Liver (tissue), 9 donors: ENCODE data around the gene MARK2. TPM values are rescaled to one million over a fixed set of nuclear protein-coding genes. Genes with fewer than 3 reads are reported as not detected.

Experiments used
- DNase-seq: peaks from one replicate; pipeline ENCODE4 v3.0.0-alpha.2; 2017; ENCODE audit warnings: low spot score
- H3K27ac ChIP-seq, 2 donors: one replicate each; pipeline ENCODE4 v1.7.0; 2013; ENCODE audit warnings: inconsistent platforms in 2 of 2, low read length in 2 of 2, control low read depth in 1 of 2, low read depth in 1 of 2, mild to moderate bottlenecking in 1 of 2
- H3K27me3 ChIP-seq, 4 donors: one replicate each; pipeline versions ENCODE4 v1.6.1 to v1.7.0; 2013; ENCODE audit warnings: low read length in 3 of 4, inconsistent platforms in 1 of 4, mild to moderate bottlenecking in 1 of 4, moderate library complexity in 1 of 4; ENCODE audit not compliant: control insufficient read depth in 4 of 4, insufficient read depth in 4 of 4
- H3K36me3 ChIP-seq, 4 donors: one replicate each; pipeline versions ENCODE4 v1.6.1 to v1.7.0; 2013; ENCODE audit warnings: low read length in 3 of 4, mild to moderate bottlenecking in 3 of 4, low read depth in 1 of 4, moderate library complexity in 1 of 4; ENCODE audit not compliant: control insufficient read depth in 4 of 4, insufficient read depth in 3 of 4
- H3K4me1 ChIP-seq, 4 donors: one replicate each; pipeline versions ENCODE4 v1.6.1 to v1.7.0; 2013; ENCODE audit warnings: low read length in 3 of 4, mild to moderate bottlenecking in 3 of 4, moderate library complexity in 1 of 4; ENCODE audit not compliant: control insufficient read depth in 4 of 4, insufficient read depth in 4 of 4
- H3K4me3 ChIP-seq, 3 donors: one replicate each; pipeline versions ENCODE4 v1.6.1 to v1.7.0; 2013; ENCODE audit warnings: low read length in 3 of 3, control low read depth in 1 of 3, low read depth in 1 of 3, mild to moderate bottlenecking in 1 of 3
- H3K9ac ChIP-seq, 2 donors: one replicate each; pipeline ENCODE4 v1.7.0; 2013; ENCODE audit warnings: low read length in 2 of 2, mild to moderate bottlenecking in 2 of 2, moderate library complexity in 2 of 2, control low read depth in 1 of 2, low read depth in 1 of 2
- H3K9me3 ChIP-seq, 4 donors: one replicate each; pipeline versions ENCODE4 v1.6.1 to v1.7.0; 2013; ENCODE audit warnings: low read length in 3 of 4; ENCODE audit not compliant: control insufficient read depth in 4 of 4
- ATF3 ChIP-seq: IDR thresholded peaks from 2 replicates; pipeline ENCODE4 v1.6.1; 2016; ENCODE audit warnings: antibody characterized with exemption
- CTCF ChIP-seq: fragments of 150-350 bp; IDR thresholded peaks from 2 replicates; pipeline ENCODE4 v1.5.1; 2017; ENCODE audit warnings: improper control_type of control experiment, low read depth, low read length; ENCODE audit not compliant: missing input control
- EGR1 ChIP-seq, 2 donors: IDR thresholded peaks; 2 replicates each; pipeline ENCODE4 v1.6.1; 2016 to 2018; ENCODE audit warnings: antibody characterized with exemption in 2 of 2, low read depth in 2 of 2
- FOXA1 ChIP-seq: IDR thresholded peaks from 2 replicates; pipeline ENCODE4 v1.6.1; 2016; ENCODE audit warnings: antibody characterized with exemption
- FOXA2 ChIP-seq: IDR thresholded peaks from 2 replicates; pipeline ENCODE4 v1.6.1; 2016; ENCODE audit warnings: antibody characterized with exemption
- GABPA ChIP-seq, 2 donors: IDR thresholded peaks in 1 of 2; conservative IDR thresholded peaks in 1 of 2; 2 replicates each; pipeline ENCODE4 v1.6.1; 2016; ENCODE audit warnings: antibody characterized with exemption in 2 of 2, mild to moderate bottlenecking in 1 of 2, moderate library complexity in 1 of 2
- HNF4A ChIP-seq, 2 donors: conservative IDR thresholded peaks; 2 replicates each; pipeline ENCODE4 v1.6.1; 2016; ENCODE audit warnings: antibody characterized with exemption in 2 of 2, mild to moderate bottlenecking in 2 of 2
- HNF4G ChIP-seq: IDR thresholded peaks from 2 replicates; pipeline ENCODE4 v1.6.1; 2016; ENCODE audit warnings: antibody characterized with exemption
- JUND ChIP-seq, 2 donors: IDR thresholded peaks; 2 replicates each; pipeline ENCODE4 v1.6.1; 2016; ENCODE audit warnings: antibody characterized with exemption in 2 of 2
- MAX ChIP-seq: IDR thresholded peaks from 2 replicates; pipeline ENCODE4 v1.6.1; 2016; ENCODE audit warnings: antibody characterized with exemption
- NR2F2 ChIP-seq: IDR thresholded peaks from 2 replicates; pipeline ENCODE4 v1.6.1; 2016; ENCODE audit warnings: antibody characterized with exemption
- RAD21 ChIP-seq, 2 donors: IDR thresholded peaks; 2 replicates each; pipeline ENCODE4 v1.6.1; 2016; ENCODE audit warnings: antibody characterized with exemption in 2 of 2, mild to moderate bottlenecking in 2 of 2
- REST ChIP-seq: IDR thresholded peaks from 2 replicates; pipeline ENCODE4 v1.6.1; 2016; ENCODE audit warnings: antibody characterized with exemption, mild to moderate bottlenecking
- RXRA ChIP-seq, 2 donors: IDR thresholded peaks; 2 replicates each; pipeline ENCODE4 v1.6.1; 2017 to 2018; ENCODE audit warnings: antibody characterized with exemption in 2 of 2, mild to moderate bottlenecking in 1 of 2
- SP1 ChIP-seq: IDR thresholded peaks from 2 replicates; pipeline ENCODE4 v1.6.1; 2018; ENCODE audit warnings: antibody characterized with exemption, mild to moderate bottlenecking
- TAF1 ChIP-seq: conservative IDR thresholded peaks from 2 replicates; pipeline ENCODE4 v1.6.1; 2016; ENCODE audit warnings: antibody characterized with exemption, mild to moderate bottlenecking
- YY1 ChIP-seq: IDR thresholded peaks from 2 replicates; pipeline ENCODE4 v1.6.1; 2016; ENCODE audit warnings: antibody characterized with exemption, mild to moderate bottlenecking
- ZBTB33 ChIP-seq: IDR thresholded peaks from 2 replicates; pipeline ENCODE4 v1.6.1; 2016; ENCODE audit warnings: antibody characterized with exemption
- WGBS: extraction: QIAGEN DNeasy Blood & Tissue Kit; methylation state at CpG from one replicate; pipeline ENCODE4 v1.1.7; 2013; 5-methylcytosine and 5-hydroxymethylcytosine counted together
- polyA plus RNA-seq, 2 donors: library from polyadenylated mRNA; stranded (reverse) in 1 of 2; unstranded in 1 of 2; fragments of 200-250 nt in 1 of 2; fragments of >200 nt in 1 of 2; fragmentation: Nextera tagmentation in 1 of 2; extraction: Ambion mirVana in 1 of 2; gene quantifications; one replicate each; pipeline versions ENCODE4 v1.2.1 to v1.2.3, GENCODE V29; 2013 to 2015
- total RNA-seq, 2 donors: library from RNA; depleted of rRNA; stranded (reverse); fragments of >200 nt; gene quantifications; one replicate each; pipeline ENCODE4 v1.2.3, GENCODE V29; 2014
- donor health status: healthy.
- donor health status: healthy.
- donor health status: healthy.
- donor health status: healthy.
- donor health status: healthy.

The MARK2 gene
- total and polyA plus RNA-seq, 4 donors, result 3.4 to 11.6 (median 8.0) TPM

- no peak for TF ChIP-seq SP1
- no peak for TF ChIP-seq ATF3
- TF ChIP-seq EGR1 (IDR thresholded peaks at IDR 0.05; ENCODE audit: low read depth in 2 of 2), result no peak
- TF ChIP-seq FOXA1, result no peak
- no peak for TF ChIP-seq FOXA2
- no peak for TF ChIP-seq ZBTB33
- TF ChIP-seq TAF1, result no peak
- no peak for TF ChIP-seq RAD21 (IDR thresholded peaks at IDR 0.05)
- no peak for TF ChIP-seq JUND (IDR thresholded peaks at IDR 0.05)
- no peak for TF ChIP-seq NR2F2
- no peak for TF ChIP-seq RXRA (IDR thresholded peaks at IDR 0.05)
- no peak for TF ChIP-seq CTCF
- TF ChIP-seq REST, result no peak
- no peak for TF ChIP-seq GABPA (IDR thresholded peaks at IDR 0.05 in 1 of 2, conservative IDR thresholded peaks at IDR 0.05 in 1 of 2)
- no peak for TF ChIP-seq HNF4G
- no peak for TF ChIP-seq YY1
- WGBS, result 98% methylated on average over 19 of the region's 19 CpGs
- no peak overlapping the region for H3K9ac ChIP-seq
- H3K36me3 ChIP-seq, result peaks cover 0 to 4% (median 4%) of the 10 kb centered on the region in 4 donors
- H3K4me3 ChIP-seq, result no peak overlapping the region
- H3K27ac ChIP-seq, result no peak overlapping the region
- H3K9me3 ChIP-seq, result no peaks in the 10 kb centered on the region
- DNase-seq, result no peak
- H3K27me3 ChIP-seq, result no peaks in the 10 kb centered on the region
- H3K4me1 ChIP-seq, result peaks cover 0 to 11% (median 4%) of the 10 kb centered on the region in 4 donors
Observed at GRCh38 chr11:63818609-63819008, 20.3 kb upstream of the MARK2 start.

GRCh38 chr11:63821411-63821810 is 17.5 kb upstream of the MARK2 start:
- TF ChIP-seq TAF1, result no peak
- no peak for TF ChIP-seq HNF4A (conservative IDR thresholded peaks at IDR 0.05)
- TF ChIP-seq FOXA1, result no peak
- TF ChIP-seq MAX, result no peak
- TF ChIP-seq EGR1 (IDR thresholded peaks at IDR 0.05; ENCODE audit: low read depth in 2 of 2), result no peak
- TF ChIP-seq CTCF, result no peak
- TF ChIP-seq GABPA (IDR thresholded peaks at IDR 0.05 in 1 of 2, conservative IDR thresholded peaks at IDR 0.05 in 1 of 2), result no peak
- no peak for TF ChIP-seq REST
- no peak for TF ChIP-seq RAD21 (IDR thresholded peaks at IDR 0.05)
- Histone ChIP-seq H3K9ac (no peak overlapping the region), H3K36me3 (peaks cover 0 to 4% (median 4%) of the 10 kb centered on the region in 4 donors), H3K27me3 (no peaks in the 10 kb centered on the region), H3K4me3 (no peak overlapping the region), H3K4me1 (no peaks in the 10 kb centered on the region), H3K9me3 (no peaks in the 10 kb centered on the region), H3K27ac (no peak overlapping the region)
- DNase-seq, result no peak
- 97% methylated on average over 5 of the region's 5 CpGs for WGBS
